Right lobe of liver (tissue), 6 donors: Measurements from ENCODE around the gene DPAGT1. TPM values are rescaled to one million over a fixed set of nuclear protein-coding genes. Genes with fewer than 3 reads are reported as not detected.

ENCODE experiments used
- ATAC-seq, 4 donors: fragments of 200-7000 bp; cut with Tn5 transposase; one replicate each; pipeline ENCODE4 v1.9.1; 2020; ENCODE audit warnings: mild to moderate bottlenecking in 4 of 4, moderate library complexity in 4 of 4
- DNase-seq, 3 donors: peaks; one replicate each; pipeline ENCODE4 v3.0.0-alpha.2; 2020
- H3K27ac ChIP-seq, 3 donors: fragments of 200-600 bp; one replicate each; pipeline ENCODE4 v1.8.0; 2022
- H3K27me3 ChIP-seq, 2 donors: fragments of 200-600 bp; one replicate each; pipeline ENCODE4 v1.8.0; 2022
- H3K36me3 ChIP-seq, 4 donors: fragments of 200-600 bp; sonication (generic) in 1 of 4; one replicate each; pipeline versions ENCODE4 v1.5.1 to v1.8.0; 2017 to 2022; ENCODE audit warnings: control low read depth in 1 of 4
- H3K4me1 ChIP-seq, 4 donors: fragments of 200-600 bp; sonication (generic) in 1 of 4; one replicate each; pipeline versions ENCODE4 v1.5.1 to v1.8.0; 2017 to 2022; ENCODE audit warnings: control low read depth in 1 of 4
- H3K4me3 ChIP-seq, 3 donors: fragments of 200-600 bp; one replicate each; pipeline ENCODE4 v1.8.0; 2022
- H3K9me3 ChIP-seq, 4 donors: fragments of 200-600 bp; sonication (generic) in 1 of 4; one replicate each; pipeline versions ENCODE4 v1.5.1 to v1.8.0; 2017 to 2022; ENCODE audit warnings: control low read depth in 1 of 4
- CTCF ChIP-seq, 4 donors: fragments of 200-600 bp in 3 of 4; fragments of 450-650 bp in 1 of 4; IDR thresholded peaks; one replicate each; pipeline versions ENCODE4 v1.5.1 to v1.8.0; 2016 to 2022; ENCODE audit warnings: antibody characterized with exemption in 4 of 4, mild to moderate bottlenecking in 2 of 4
- POLR2A ChIP-seq: fragments of 450-650 bp; IDR thresholded peaks from one replicate; pipeline ENCODE4 v1.6.1; 2017; ENCODE audit warnings: antibody characterized with exemption, mild to moderate bottlenecking
- WGBS: methylation state at CpG from one replicate; pipeline ENCODE4 v1.1.6; 2018; ENCODE audit warnings: low coverage, low lambda C conversion rate; ENCODE audit not compliant: insufficient coverage; ENCODE audit errors: missing lambda C conversion rate; 5-methylcytosine and 5-hydroxymethylcytosine counted together
- intact Hi-C, 2 donors: fragments of 100-400 bp; cut with DNase I; formaldehyde crosslinking; loops; one replicate each; pipeline versions ENCODE4 v1.11.2 to v1.14.1; 2022
- long read RNA-seq: library from polyadenylated mRNA; unstranded; transcript quantifications from one replicate; pipeline ENCODE4 v2.0.0, GENCODE V29; 2019
- total RNA-seq, 6 experiments: library from RNA; depleted of rRNA in 2 of 6; stranded (reverse); fragments of >200 nt in 2 of 6; fragmentation: NEBNext Ultra II Directional in 3 of 6; extraction: Animal tissue kit (Norgen Biotek cat#: 25700) in 3 of 6; gene quantifications; one replicate each; pipeline versions ENCODE4 v1.1.0 to v1.2.4, GENCODE V29; 2016 to 2023
- donor health status: DM: no; HTN: yes; CAD: no.
- donor health status: DM: no; HTN: no; CAD: no.
- donor health status: DM: no; HTN: no; CAD: no.
- donor health status: DM: no; HTN: yes; CAD: no.
- donor health status: DM: no; HTN: yes; CAD: no.

The DPAGT1 gene
- total RNA-seq = 10 to 100 TPM; 29.8 to 55.5 (median 41.6) TPM
- long read RNA-seq, transcript DPAGT1-201 (9 exons, 2,205 nt) = major isoform, 5 of 7 reads
- long read RNA-seq, partial matches to known transcripts = 2 of 7 reads
- long read RNA-seq, other reads (novel, unspliced or antisense) = 0 of 7 reads

- peaks cover 0 to 17% (median 9%) of the 10 kb centered on the region in 4 donors for H3K36me3 ChIP-seq
- H3K4me3 ChIP-seq = peak within 1 kb of the TSS; percentile 73 to 95 (median 88)
- WGBS = under 1% methylated on average over 27 of the region's 32 CpGs
- H3K9me3 ChIP-seq = no peaks in the 10 kb centered on the region
- peak within 1 kb of the TSS; percentile 75 to 88 (median 77) for H3K27ac ChIP-seq
- H3K27me3 ChIP-seq = no peaks in the 10 kb centered on the region
- ATAC-seq = peak; percentile 86 to 94 (median 92)
- peak; percentile 85 to 92 (median 88) for DNase-seq
- H3K4me1 ChIP-seq = peaks cover 0 to 13% (median 3%) of the 10 kb centered on the region in 4 donors
- TF ChIP-seq POLR2A (peak; percentile 6), CTCF (IDR thresholded peaks at IDR 0.05) (no peak)
- intact Hi-C loops = no loop called here
These were observed at the start of gene DPAGT1 for GRCh38 chr11:119101759-119102423. TSS of gene DPAGT1 (minus strand) at chr11:119101853. CDS start at chr11:119101655, 198 bp downstream.

GRCh38 chr11:119149786-119150275, 48.2 kb upstream of the DPAGT1 start:
- H3K4me1 ChIP-seq = peaks cover 0 to 8% (median 0%) of the 10 kb centered on the region in 4 donors
- WGBS = 19% methylated on average over 12 of the region's 33 CpGs

GRCh38 chr11:119149018-119149785, 47.5 kb upstream of the DPAGT1 start, which contains the start of gene ABCG4:
TSS of gene ABCG4 (plus strand) at chr11:119149052. CDS start at chr11:119149966, 914 bp downstream.
- no peak for DNase-seq
- H3K27me3 ChIP-seq = peaks cover 0 to 4% of the 10 kb centered on the region in 2 donors
- peak within 1 kb of the TSS; percentile 53 to 64 (median 55) for H3K4me3 ChIP-seq
- no peak within 1 kb of the TSS for H3K27ac ChIP-seq
- intact Hi-C loops = no loop called here
- H3K9me3 ChIP-seq = no peaks in the 10 kb centered on the region
- 5% methylated on average over 10 of the region's 73 CpGs for WGBS
- no peak for TF ChIP-seq POLR2A
- no peak for TF ChIP-seq CTCF (IDR thresholded peaks at IDR 0.05)
- no peaks in the 10 kb centered on the region for H3K36me3 ChIP-seq
- ATAC-seq = peak; percentile 49 to 66 (median 59)
- H3K4me1 ChIP-seq = peaks cover 0 to 8% (median 0%) of the 10 kb centered on the region in 4 donors

More at GRCh38 chr11:119149786-119150275, 48.2 kb upstream of the DPAGT1 start:
- Histone ChIP-seq H3K9me3 (no peaks in the 10 kb centered on the region), H3K36me3 (no peaks in the 10 kb centered on the region), H3K27ac (no peak overlapping the region), H3K27me3 (peaks cover 0 to 4% of the 10 kb centered on the region in 2 donors), H3K4me3 (peak overlapping the region in 1 of 3 donors; percentile 55)
- intact Hi-C loops = loop anchor here in 1 of 2 donors (10.0 kb wide), 1 partner anchor 55 kb away; the partner anchor contains the start of gene CBL
- ATAC-seq (no peak), DNase-seq (no peak)
- TF ChIP-seq POLR2A = no peak
- no peak for TF ChIP-seq CTCF (IDR thresholded peaks at IDR 0.05)

GRCh38 chr11:119148720-119149017, 47.0 kb upstream of the DPAGT1 start:
- ATAC-seq (no peak), DNase-seq (no peak)
- H3K4me1 ChIP-seq = peaks cover 0 to 8% (median 0%) of the 10 kb centered on the region in 4 donors
- H3K4me3 ChIP-seq = peak overlapping the region; percentile 53 to 64 (median 55)
- peaks cover 0 to 4% of the 10 kb centered on the region in 2 donors for H3K27me3 ChIP-seq
- H3K36me3 ChIP-seq = no peaks in the 10 kb centered on the region
- intact Hi-C loops = no loop called here
- H3K27ac ChIP-seq = no peak overlapping the region
- 3% methylated on average over 10 of the region's 16 CpGs for WGBS
- H3K9me3 ChIP-seq = no peaks in the 10 kb centered on the region
- TF ChIP-seq POLR2A (no peak), CTCF (IDR thresholded peaks at IDR 0.05) (no peak)
